ENCODE measurements around the gene PSMB10. TPM values are rescaled to one million over a fixed set of nuclear protein-coding genes. Genes with fewer than 3 reads are reported as not detected.

The PSMB10 gene
- total RNA-seq, 1 donor from 2014 or later = 55.8 TPM

GRCh38 chr16:67928147-67928546 is 8.5 kb downstream of the PSMB10 start:
- Histone ChIP-seq H3K36me3 (peaks cover 26% of the 10 kb centered on the region), H3K27ac (replicated peaks) (no peak overlapping the region), H3K9me3 (replicated peaks) (no peaks in the 10 kb centered on the region), H3K4me3 (no peak overlapping the region), H3K27me3 (ENCODE audit: low read depth) (no peaks in the 10 kb centered on the region), H3K4me1 (peaks cover 46% of the 10 kb centered on the region)
- TF ChIP-seq CTCF (IDR thresholded peaks at IDR 0.05; ENCODE audit: borderline replicate concordance) = no peak
- intact Hi-C loops (cut with micrococcal nuclease) = no loop called here
- DNase-seq = no peak

GRCh38 chr16:67927131-67927941 is 9.3 kb downstream of the PSMB10 start:
- no peak for TF ChIP-seq CTCF (IDR thresholded peaks at IDR 0.05; ENCODE audit: borderline replicate concordance)
- H3K27me3 ChIP-seq (ENCODE audit: low read depth) = no peaks in the 10 kb centered on the region
- no peaks in the 10 kb centered on the region for H3K9me3 ChIP-seq (replicated peaks)
- H3K27ac ChIP-seq (replicated peaks) = peak overlapping the region; percentile 62
- DNase-seq = no peak
- intact Hi-C loops (cut with micrococcal nuclease) = no loop called here
- no peak overlapping the region for H3K4me3 ChIP-seq
- H3K36me3 ChIP-seq = peaks cover 26% of the 10 kb centered on the region
- H3K4me1 ChIP-seq = peaks cover 54% of the 10 kb centered on the region

GRCh38 chr16:67926181-67926750 is 10.4 kb downstream of the PSMB10 start:
- Histone ChIP-seq H3K27ac (replicated peaks) (peak overlapping the region; percentile 62), H3K9me3 (replicated peaks) (no peaks in the 10 kb centered on the region), H3K4me3 (no peak overlapping the region), H3K36me3 (peaks cover 26% of the 10 kb centered on the region), H3K27me3 (ENCODE audit: low read depth) (no peaks in the 10 kb centered on the region), H3K4me1 (peaks cover 64% of the 10 kb centered on the region)
- DNase-seq = no peak
- TF ChIP-seq CTCF (IDR thresholded peaks at IDR 0.05; ENCODE audit: borderline replicate concordance) = no peak
- intact Hi-C loops (cut with micrococcal nuclease) = no loop called here

DNA sequence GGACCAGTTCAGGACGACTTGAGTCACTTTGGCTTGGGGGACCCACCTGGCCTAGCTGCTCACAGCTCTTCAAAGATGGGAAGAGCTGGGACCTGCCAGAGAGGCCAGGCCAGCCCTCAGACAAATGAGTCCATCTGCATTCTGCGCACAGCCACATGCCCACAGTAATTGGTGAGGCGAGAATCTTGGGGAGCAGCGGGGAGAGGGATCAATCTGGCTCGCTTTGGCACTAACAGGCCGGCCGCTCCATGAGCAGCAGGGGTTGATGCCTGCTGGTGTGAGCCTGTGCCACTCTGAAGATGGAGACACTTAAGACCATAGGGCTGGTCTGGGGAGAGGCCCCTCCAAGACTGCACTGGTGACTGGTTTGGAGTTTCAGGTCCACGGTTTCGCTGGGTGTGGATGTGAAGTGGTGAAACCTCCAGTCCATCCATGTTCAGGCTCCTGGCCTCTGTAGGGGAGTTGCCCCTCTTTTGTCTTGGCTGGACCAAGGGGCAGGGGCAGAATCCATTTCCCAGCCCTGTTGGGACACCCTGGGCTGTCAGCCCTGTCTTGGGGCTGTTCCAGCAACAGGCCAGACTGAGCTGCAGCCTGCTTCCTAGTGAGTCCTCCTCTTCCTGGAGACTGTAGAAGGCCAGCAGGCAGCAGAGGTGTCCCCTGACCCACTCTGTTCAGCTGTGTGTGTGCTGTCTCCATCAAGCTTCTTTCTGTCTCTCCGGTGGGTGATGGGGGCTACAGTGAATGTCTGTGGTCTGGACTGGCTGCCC is 12.3 kb downstream of the PSMB10 start:
- no peaks in the 10 kb centered on the region for H3K27me3 ChIP-seq (ENCODE audit: low read depth)
- no peak overlapping the region for H3K27ac ChIP-seq (replicated peaks)
- no peaks in the 10 kb centered on the region for H3K9me3 ChIP-seq (replicated peaks)
- H3K4me3 ChIP-seq = no peak overlapping the region
- TF ChIP-seq CTCF (IDR thresholded peaks at IDR 0.05; ENCODE audit: borderline replicate concordance) = no peak
- peaks cover 16% of the 10 kb centered on the region for H3K36me3 ChIP-seq
- intact Hi-C loops (cut with micrococcal nuclease) = no loop called here
- peaks cover 84% of the 10 kb centered on the region for H3K4me1 ChIP-seq
- no peak for DNase-seq

- Histone ChIP-seq H3K9me3 (replicated peaks) (no peaks in the 10 kb centered on the region), H3K36me3 (peaks cover 13% of the 10 kb centered on the region), H3K4me3 (no peak overlapping the region), H3K4me1 (peaks cover 90% of the 10 kb centered on the region), H3K27ac (replicated peaks) (peak overlapping the region; percentile 28), H3K27me3 (ENCODE audit: low read depth) (no peaks in the 10 kb centered on the region)
- no peak for TF ChIP-seq CTCF (IDR thresholded peaks at IDR 0.05; ENCODE audit: borderline replicate concordance)
- no peak for DNase-seq
- intact Hi-C loops (cut with micrococcal nuclease) = no loop called here
Measured at GRCh38 chr16:67923414-67924116, 13.1 kb downstream of the PSMB10 start.

All from left ventricle myocardium inferior (tissue), 1 donor.